C4-2B (cell line): ENCODE results near the gene PTPRT.

ENCODE experiments used
- ZFX ChIP-seq: fragments of 450-650 bp; IDR thresholded peaks from 2 replicates; pipeline ENCODE4 v1.6.1; 2017
- TF ChIP-seq, protein P1 (sequence below): fragments of 450-650 bp; conservative IDR thresholded peaks from 2 replicates; pipeline ENCODE4 v1.5.1; 2017; ENCODE audit warnings: mild to moderate bottlenecking

DNA sequence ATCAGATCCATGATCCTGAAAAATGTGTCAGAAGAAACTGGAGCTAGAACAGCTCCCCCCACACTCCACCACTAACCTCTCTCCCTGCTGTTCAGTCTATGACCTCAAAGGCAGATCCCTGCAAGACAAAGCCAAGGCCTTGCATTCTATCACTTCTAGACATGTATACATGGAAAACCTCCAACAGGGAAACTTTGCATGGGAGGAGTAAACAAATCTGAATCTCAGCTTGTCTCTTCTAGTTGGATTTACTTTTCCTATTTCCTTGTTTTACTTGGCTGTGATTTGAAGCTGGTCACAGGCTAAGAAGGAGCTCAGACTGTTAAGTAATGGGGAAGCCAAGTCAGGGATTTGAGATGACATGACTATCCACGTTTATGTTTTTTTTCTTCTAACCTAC, 1114.8 kb downstream of the PTPRT start:
- TF ChIP-seq, protein P1, sequence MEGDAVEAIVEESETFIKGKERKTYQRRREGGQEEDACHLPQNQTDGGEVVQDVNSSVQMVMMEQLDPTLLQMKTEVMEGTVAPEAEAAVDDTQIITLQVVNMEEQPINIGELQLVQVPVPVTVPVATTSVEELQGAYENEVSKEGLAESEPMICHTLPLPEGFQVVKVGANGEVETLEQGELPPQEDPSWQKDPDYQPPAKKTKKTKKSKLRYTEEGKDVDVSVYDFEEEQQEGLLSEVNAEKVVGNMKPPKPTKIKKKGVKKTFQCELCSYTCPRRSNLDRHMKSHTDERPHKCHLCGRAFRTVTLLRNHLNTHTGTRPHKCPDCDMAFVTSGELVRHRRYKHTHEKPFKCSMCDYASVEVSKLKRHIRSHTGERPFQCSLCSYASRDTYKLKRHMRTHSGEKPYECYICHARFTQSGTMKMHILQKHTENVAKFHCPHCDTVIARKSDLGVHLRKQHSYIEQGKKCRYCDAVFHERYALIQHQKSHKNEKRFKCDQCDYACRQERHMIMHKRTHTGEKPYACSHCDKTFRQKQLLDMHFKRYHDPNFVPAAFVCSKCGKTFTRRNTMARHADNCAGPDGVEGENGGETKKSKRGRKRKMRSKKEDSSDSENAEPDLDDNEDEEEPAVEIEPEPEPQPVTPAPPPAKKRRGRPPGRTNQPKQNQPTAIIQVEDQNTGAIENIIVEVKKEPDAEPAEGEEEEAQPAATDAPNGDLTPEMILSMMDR: no peak
- TF ChIP-seq ZFX: no peak
